GM12878 (cell line): Measurements from ENCODE around the gene UHMK1. TPM values are rescaled to one million over a fixed set of nuclear protein-coding genes. Genes with fewer than 3 reads are reported as not detected.

Experiments used
- CBX3 ChIP-seq: fragments of 200-600 bp; sonication (generic); IDR thresholded peaks from 2 replicates; pipeline ENCODE4 v1.6.1; 2016; ENCODE audit warnings: low read depth, borderline replicate concordance
- CREB1 ChIP-seq: IDR thresholded peaks from 2 replicates; pipeline ENCODE4 v1.6.1; 2012; ENCODE audit warnings: low read depth, mild to moderate bottlenecking, inconsistent platforms
- ESRRA ChIP-seq: IDR thresholded peaks from 2 replicates; pipeline ENCODE4 v1.6.1; 2012; ENCODE audit warnings: mild to moderate bottlenecking, low read length, improper control_type of control experiment
- GABPA ChIP-seq: IDR thresholded peaks from 2 replicates; pipeline ENCODE4 v1.6.1; 2014; ENCODE audit warnings: antibody characterized with exemption, low read depth, mild to moderate bottlenecking, inconsistent platforms
- MEF2A ChIP-seq: IDR thresholded peaks from 2 replicates; pipeline ENCODE4 v1.6.1; 2011; ENCODE audit warnings: low read depth, mild to moderate bottlenecking, low read length, moderate library complexity; ENCODE audit not compliant: insufficient read depth
- MXI1 ChIP-seq: fragments of 150-350 bp; IDR thresholded peaks from 2 replicates; pipeline ENCODE4 v1.6.1; 2011; ENCODE audit warnings: low read depth, mild to moderate bottlenecking, inconsistent platforms, low read length, improper control_type of control experiment
- NFYA ChIP-seq: IDR thresholded peaks from 2 replicates; pipeline ENCODE4 v1.6.1; 2011; ENCODE audit warnings: low read depth, mild to moderate bottlenecking, low read length, improper control_type of control experiment, borderline replicate concordance
- NRF1 ChIP-seq: conservative IDR thresholded peaks from 2 replicates; pipeline ENCODE4 v1.6.1; 2011; ENCODE audit warnings: mild to moderate bottlenecking, low read depth, low read length, improper control_type of control experiment
- PAX5 ChIP-seq: IDR thresholded peaks from 2 replicates; pipeline ENCODE4 v1.6.1; 2011; ENCODE audit warnings: low read depth, low read length, borderline replicate concordance
- RUNX3 ChIP-seq: IDR thresholded peaks from 2 replicates; pipeline ENCODE4 v1.6.1; 2012; ENCODE audit warnings: low read length, inconsistent platforms
- SPI1 ChIP-seq: IDR thresholded peaks from 2 replicates; pipeline ENCODE4 v1.6.1; 2011; ENCODE audit warnings: low read depth, mild to moderate bottlenecking, low read length, moderate library complexity, borderline replicate concordance; ENCODE audit not compliant: insufficient read depth
- SREBF1 ChIP-seq: IDR thresholded peaks from 2 replicates; pipeline ENCODE4 v1.6.1; 2012; ENCODE audit warnings: mild to moderate bottlenecking, low read length
- TCF12 ChIP-seq: IDR thresholded peaks from 2 replicates; pipeline ENCODE4 v1.6.1; 2011; ENCODE audit warnings: low read depth, mild to moderate bottlenecking, low read length
- ZBED1 ChIP-seq: IDR thresholded peaks from 2 replicates; pipeline ENCODE4 v1.6.1; 2016; ENCODE audit warnings: borderline replicate concordance
- ZNF24 ChIP-seq: fragments of 450-650 bp; IDR thresholded peaks from 2 replicates; pipeline ENCODE4 v1.6.1; 2017; ENCODE audit warnings: antibody characterized with exemption, mild to moderate bottlenecking
- ZNF384 ChIP-seq: IDR thresholded peaks from 2 replicates; pipeline ENCODE4 v1.6.1; 2012; ENCODE audit warnings: low read depth, mild to moderate bottlenecking, low read length, improper control_type of control experiment, borderline replicate concordance
- polyA plus RNA-seq, 11 experiments: library from polyadenylated mRNA; depleted of rRNA in 4 of 11; unstranded in 6 of 11; stranded (reverse) in 5 of 11; fragments of >200 nt; fragmentation: Nextera tagmentation in 4 of 11; fragmentation: Illumina TruSeq in 1 of 11; extraction: Ambion mirVana in 4 of 11; extraction: Trizol in 1 of 11; gene quantifications; 1 replicate in 1 of 11; 2 replicates in 10 of 11; pipeline versions ENCODE4 v1.2.1 to v1.2.3, GENCODE V29; 2011 to 2016; ENCODE audit warnings: inconsistent platforms in 2 of 11, missing spikeins in 2 of 11, low read depth in 1 of 11
- total RNA-seq, 4 experiments: library from RNA; depleted of rRNA in 3 of 4; stranded (reverse); fragments of >200 nt in 3 of 4; fragmentation: Illumina TruSeq in 1 of 4; extraction: Trizol in 1 of 4; gene quantifications; 2 replicates each; pipeline versions ENCODE4 v1.2.1 to v1.2.3, GENCODE V29; 2013 to 2021
- TF ChIP-seq, protein P1 (sequence below), 3 experiments: IDR thresholded peaks in 2 of 3; conservative IDR thresholded peaks in 1 of 3; 2 replicates each; pipeline ENCODE4 v1.5.1; 2011; ENCODE audit warnings: low read depth in 3 of 3, low read length in 3 of 3, mild to moderate bottlenecking in 3 of 3, control low read depth in 2 of 3, moderate library complexity in 2 of 3, inconsistent platforms in 1 of 3, mixed read lengths in 1 of 3; ENCODE audit not compliant: control insufficient read depth in 2 of 3, insufficient read depth in 1 of 3; ENCODE audit errors: extremely low read depth in 1 of 3
- TF ChIP-seq, protein P2 (sequence below): fragments of 450-650 bp; IDR thresholded peaks from 2 replicates; pipeline ENCODE4 v1.6.1; 2017; ENCODE audit warnings: antibody characterized with exemption, mild to moderate bottlenecking, moderate library complexity
- TF ChIP-seq, protein P3 (sequence below): fragments of 450-650 bp; formaldehyde crosslinking; IDR thresholded peaks from 2 replicates; pipeline ENCODE4 v1.4.0; 2022; ENCODE audit warnings: mild to moderate bottlenecking, moderate library complexity

UHMK1 gene
- total and polyA plus RNA-seq, 10 of the 15 experiments (the other 5 are each of a cell fraction or from before 2014, with no cell fraction given), result 5.7 to 52.7 (median 28.3) TPM

DNA sequence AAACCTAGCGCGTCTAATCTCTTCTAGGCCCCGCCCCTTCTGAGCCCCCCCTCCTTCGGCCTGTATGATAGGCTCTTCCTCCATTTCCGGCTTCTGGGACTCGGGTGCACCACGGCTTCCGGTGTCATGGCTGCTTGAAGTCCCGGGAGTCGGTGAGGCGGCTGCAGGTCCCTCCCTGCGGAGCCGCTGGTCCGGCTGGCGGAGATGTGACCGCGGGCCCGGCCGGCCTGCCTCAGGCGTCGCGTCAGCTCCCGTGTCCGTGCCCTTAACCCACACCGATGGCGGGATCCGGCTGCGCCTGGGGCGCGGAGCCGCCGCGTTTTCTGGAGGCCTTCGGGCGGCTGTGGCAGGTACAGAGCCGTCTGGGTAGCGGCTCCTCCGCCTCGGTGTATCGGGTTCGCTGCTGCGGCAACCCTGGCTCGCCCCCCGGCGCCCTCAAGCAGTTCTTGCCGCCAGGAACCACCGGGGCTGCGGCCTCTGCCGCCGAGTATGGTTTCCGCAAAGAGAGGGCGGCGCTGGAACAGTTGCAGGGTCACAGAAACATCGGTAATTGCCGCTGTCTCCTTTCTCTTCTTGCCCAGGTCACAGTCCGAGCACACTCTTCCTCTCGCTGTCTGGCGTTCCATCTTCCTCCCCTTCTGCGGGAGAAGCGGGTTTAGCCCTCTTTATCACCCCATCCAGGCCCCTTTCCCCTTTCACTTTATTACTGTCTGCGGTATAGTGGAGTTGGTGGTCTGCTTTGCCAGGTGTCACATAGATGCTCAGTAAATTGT lies at the start of gene UHMK1 (continued):
- TF ChIP-seq, protein P1, sequence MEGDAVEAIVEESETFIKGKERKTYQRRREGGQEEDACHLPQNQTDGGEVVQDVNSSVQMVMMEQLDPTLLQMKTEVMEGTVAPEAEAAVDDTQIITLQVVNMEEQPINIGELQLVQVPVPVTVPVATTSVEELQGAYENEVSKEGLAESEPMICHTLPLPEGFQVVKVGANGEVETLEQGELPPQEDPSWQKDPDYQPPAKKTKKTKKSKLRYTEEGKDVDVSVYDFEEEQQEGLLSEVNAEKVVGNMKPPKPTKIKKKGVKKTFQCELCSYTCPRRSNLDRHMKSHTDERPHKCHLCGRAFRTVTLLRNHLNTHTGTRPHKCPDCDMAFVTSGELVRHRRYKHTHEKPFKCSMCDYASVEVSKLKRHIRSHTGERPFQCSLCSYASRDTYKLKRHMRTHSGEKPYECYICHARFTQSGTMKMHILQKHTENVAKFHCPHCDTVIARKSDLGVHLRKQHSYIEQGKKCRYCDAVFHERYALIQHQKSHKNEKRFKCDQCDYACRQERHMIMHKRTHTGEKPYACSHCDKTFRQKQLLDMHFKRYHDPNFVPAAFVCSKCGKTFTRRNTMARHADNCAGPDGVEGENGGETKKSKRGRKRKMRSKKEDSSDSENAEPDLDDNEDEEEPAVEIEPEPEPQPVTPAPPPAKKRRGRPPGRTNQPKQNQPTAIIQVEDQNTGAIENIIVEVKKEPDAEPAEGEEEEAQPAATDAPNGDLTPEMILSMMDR (IDR thresholded peaks at IDR 0.05 in 2 of 3, conservative IDR thresholded peaks at IDR 0.05 in 1 of 3; ENCODE audit: control insufficient read depth in 2 of 3, extremely low read depth in 1 of 3, insufficient read depth in 1 of 3, low read depth in 3 of 3, low read length in 3 of 3), result no peak
- TF ChIP-seq TCF12 (0 out of 2 replicates have a peak, but pooled peaks have one; percentile 27), SREBF1 (no peak), PAX5 (0 out of 2 replicates have a peak, but pooled peaks have one; percentile 23), MEF2A (no peak), SPI1 (no peak), CBX3 (no peak), NFYA (no peak), ZNF384 (no peak), RUNX3 (no peak; the same call in none of the 2 replicates), ZBED1 (0 out of 2 replicates have a peak, but pooled peaks have one; percentile 27), CREB1 (0 out of 2 replicates have a peak, but pooled peaks have one; percentile 30), MXI1 (no peak), ESRRA (no peak), NRF1 (no peak), GABPA (peak; percentile 87), ZNF24 (no peak)
- TF ChIP-seq, protein P2, sequence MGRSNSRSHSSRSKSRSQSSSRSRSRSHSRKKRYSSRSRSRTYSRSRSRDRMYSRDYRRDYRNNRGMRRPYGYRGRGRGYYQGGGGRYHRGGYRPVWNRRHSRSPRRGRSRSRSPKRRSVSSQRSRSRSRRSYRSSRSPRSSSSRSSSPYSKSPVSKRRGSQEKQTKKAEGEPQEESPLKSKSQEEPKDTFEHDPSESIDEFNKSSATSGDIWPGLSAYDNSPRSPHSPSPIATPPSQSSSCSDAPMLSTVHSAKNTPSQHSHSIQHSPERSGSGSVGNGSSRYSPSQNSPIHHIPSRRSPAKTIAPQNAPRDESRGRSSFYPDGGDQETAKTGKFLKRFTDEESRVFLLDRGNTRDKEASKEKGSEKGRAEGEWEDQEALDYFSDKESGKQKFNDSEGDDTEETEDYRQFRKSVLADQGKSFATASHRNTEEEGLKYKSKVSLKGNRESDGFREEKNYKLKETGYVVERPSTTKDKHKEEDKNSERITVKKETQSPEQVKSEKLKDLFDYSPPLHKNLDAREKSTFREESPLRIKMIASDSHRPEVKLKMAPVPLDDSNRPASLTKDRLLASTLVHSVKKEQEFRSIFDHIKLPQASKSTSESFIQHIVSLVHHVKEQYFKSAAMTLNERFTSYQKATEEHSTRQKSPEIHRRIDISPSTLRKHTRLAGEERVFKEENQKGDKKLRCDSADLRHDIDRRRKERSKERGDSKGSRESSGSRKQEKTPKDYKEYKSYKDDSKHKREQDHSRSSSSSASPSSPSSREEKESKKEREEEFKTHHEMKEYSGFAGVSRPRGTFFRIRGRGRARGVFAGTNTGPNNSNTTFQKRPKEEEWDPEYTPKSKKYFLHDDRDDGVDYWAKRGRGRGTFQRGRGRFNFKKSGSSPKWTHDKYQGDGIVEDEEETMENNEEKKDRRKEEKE, result no peak
- TF ChIP-seq, protein P3, sequence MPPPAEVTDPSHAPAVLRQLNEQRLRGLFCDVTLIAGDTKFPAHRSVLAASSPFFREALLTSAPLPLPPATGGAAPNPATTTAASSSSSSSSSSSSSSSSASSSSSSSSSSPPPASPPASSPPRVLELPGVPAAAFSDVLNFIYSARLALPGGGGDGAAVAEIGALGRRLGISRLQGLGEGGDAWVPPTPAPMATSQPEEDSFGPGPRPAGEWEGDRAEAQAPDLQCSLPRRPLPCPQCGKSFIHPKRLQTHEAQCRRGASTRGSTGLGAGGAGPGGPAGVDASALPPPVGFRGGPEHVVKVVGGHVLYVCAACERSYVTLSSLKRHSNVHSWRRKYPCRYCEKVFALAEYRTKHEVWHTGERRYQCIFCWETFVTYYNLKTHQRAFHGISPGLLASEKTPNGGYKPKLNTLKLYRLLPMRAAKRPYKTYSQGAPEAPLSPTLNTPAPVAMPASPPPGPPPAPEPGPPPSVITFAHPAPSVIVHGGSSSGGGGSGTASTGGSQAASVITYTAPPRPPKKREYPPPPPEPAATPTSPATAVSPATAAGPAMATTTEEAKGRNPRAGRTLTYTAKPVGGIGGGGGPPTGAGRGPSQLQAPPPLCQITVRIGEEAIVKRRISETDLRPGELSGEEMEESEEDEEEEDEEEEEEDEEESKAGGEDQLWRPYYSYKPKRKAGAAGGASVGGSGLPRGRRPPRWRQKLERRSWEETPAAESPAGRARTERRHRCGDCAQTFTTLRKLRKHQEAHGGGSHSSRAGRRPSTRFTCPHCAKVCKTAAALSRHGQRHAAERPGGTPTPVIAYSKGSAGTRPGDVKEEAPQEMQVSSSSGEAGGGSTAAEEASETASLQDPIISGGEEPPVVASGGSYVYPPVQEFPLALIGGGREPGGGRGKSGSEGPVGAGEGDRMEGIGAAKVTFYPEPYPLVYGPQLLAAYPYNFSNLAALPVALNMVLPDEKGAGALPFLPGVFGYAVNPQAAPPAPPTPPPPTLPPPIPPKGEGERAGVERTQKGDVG, result no peak
